NOMO-1 (cell line): ENCODE measurements around the gene GNL1.
A peak's percentile ranks its signal among the peaks of the same experiment; 100 is the strongest.

ENCODE experiments used
- DNase-seq, 2 experiments: peaks; one replicate each; lab custom pipeline; 2025; ENCODE audit not compliant: unreplicated experiment in 2 of 2; lab: John Stamatoyannopoulos, UW

Gene GNL1, protein sequence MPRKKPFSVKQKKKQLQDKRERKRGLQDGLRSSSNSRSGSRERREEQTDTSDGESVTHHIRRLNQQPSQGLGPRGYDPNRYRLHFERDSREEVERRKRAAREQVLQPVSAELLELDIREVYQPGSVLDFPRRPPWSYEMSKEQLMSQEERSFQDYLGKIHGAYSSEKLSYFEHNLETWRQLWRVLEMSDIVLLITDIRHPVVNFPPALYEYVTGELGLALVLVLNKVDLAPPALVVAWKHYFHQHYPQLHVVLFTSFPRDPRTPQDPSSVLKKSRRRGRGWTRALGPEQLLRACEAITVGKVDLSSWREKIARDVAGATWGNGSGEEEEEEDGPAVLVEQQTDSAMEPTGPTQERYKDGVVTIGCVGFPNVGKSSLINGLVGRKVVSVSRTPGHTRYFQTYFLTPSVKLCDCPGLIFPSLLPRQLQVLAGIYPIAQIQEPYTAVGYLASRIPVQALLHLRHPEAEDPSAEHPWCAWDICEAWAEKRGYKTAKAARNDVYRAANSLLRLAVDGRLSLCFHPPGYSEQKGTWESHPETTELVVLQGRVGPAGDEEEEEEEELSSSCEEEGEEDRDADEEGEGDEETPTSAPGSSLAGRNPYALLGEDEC

DNA sequence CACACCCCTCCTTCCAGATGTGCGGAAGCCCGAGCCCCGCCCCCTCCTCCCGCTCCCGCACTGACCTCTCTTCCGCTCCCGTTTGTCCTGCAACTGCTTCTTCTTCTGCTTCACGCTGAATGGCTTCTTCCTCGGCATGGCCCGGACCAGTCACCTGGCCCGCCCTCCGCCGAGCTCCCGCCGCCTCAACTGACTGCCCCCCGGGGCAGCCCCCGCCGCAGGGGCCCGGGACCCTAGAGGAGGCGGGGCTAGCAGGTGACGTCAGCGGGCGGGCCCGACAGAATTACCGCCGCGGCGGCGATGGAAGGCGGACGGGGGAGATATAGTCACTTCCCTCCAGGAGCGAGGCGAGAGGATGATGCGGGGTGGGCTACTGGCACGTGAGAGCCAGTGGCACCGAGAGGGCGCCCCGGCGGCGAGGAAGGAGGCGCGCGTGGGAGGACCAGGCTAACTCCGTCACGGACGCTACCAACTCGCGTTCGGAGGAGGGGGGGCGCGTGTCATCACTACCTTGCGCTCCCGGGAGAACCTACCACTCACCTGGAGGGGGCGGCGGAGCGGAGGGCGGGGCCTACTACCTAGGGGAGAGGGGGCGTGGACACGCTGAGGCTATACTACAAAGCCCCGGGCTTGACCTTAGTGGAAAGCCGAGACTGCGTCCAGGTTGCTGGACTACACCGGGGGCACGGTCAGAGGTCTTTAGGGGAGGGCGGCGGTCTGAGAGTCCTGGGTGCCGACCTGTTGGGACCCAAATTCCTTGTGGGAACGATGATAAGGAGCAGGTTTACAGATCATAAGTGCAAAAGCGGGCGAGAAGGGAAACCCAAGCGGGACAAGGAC, at the start of gene GNL1:
TSS of gene GNL1 (minus strand) at position 424 of the 840 bp plus-strand sequence. CDS start at position 138, 286 bp downstream.
- DNase-seq = peak; percentile 84 to 87

DNA sequence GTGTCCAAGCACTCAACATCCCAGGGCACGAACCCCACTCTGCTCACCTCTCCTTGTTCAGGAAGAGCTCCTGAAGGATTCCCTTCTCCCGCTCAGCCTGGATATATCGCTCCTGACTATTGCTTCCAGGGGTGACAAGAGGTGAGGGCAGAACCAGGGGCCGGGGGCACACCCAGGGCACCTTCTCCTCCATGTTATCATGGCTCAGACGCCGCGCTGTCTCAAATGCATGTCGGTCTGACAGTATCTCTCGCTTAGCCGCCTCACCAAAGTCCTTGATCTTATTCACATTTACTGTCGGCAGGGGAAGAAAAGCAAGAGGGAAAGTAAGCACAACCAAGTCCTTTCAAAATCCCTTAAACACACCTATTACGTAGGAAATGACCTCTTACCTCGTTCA, 47.7 kb upstream of the GNL1 start:
- no peak for DNase-seq

DNA sequence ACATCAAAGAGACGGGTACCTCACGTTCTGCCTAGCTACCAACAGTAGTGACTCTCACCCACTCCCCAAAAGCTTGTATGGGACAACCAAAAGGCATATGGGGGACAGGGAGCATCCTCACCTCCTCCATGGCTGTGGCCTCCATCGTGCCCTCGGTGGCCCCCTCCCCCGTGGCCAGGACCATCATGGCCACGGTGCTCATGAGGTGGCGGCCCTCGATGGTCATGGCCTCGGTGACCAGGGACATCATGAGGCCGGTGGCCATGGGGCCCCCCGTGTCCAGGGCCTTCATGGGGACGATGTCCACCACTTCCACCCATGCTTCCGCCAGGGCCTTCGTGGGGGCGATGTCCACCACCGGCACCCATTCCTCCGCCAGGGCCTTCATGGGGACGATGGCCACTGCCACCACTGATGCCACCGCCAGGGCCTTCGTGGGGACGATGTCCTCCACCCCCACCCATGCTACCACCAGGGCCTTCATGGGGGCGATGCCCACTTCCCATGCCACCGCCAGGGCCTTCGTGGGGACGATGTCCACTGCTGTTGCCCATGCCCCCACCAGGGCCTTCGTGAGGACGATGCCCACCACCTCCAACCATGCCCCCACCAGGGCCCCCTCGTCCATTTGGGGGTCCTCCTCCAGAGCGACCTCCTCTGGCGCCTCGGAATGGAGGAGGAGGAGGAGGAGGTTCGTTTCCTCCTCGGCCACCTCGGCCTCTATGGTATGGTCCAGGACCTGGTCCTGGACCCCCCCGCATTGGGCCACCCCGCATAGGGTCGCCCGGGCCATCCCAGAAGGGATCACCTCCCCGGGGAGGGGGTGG, 45.7 kb upstream of the GNL1 start:
- no peak for DNase-seq

DNA sequence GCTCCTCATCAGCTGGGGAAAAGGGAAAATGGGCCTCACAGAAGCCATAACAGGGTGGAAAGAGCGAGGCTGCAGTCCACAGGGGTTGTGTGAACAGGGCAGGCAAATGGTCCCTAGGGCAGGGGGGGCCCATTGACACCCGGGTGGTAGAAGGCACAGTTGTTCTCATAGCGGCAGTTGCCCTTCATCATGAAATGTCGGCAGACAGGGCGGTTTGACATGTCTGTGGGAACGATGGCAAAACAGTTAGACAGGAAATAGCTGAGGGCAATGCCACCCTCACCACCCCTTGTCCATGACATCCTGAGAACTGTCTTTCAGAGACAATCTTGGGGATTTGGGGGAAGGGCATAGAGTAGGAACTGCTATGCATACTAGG, 45.1 kb upstream of the GNL1 start:
- no peak for DNase-seq

DNA sequence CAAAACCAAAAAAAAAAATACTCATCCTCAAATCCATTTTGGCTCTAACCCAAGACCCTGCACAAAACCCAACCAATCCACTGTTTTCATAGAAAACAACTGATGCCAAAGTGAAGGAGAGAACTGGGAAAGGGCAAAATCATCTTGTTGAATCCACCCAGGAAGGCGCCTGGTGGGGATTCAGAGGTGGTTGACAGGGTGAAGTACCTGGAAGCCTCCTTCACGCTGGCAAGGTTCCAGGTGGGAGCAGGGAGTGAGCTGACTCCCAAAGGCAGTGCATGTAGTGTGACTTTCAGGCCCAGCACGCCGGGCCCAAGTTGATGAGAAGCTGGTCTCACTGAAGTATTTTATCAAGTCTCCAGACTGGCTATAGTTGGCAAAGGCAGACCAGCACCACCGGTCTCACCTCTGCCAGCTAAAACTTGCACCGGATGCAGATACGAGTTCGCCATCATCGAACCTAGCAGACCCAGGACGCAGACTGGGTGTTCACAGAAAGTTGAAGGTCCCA, 44.2 kb upstream of the GNL1 start:
- no peak for DNase-seq

DNA sequence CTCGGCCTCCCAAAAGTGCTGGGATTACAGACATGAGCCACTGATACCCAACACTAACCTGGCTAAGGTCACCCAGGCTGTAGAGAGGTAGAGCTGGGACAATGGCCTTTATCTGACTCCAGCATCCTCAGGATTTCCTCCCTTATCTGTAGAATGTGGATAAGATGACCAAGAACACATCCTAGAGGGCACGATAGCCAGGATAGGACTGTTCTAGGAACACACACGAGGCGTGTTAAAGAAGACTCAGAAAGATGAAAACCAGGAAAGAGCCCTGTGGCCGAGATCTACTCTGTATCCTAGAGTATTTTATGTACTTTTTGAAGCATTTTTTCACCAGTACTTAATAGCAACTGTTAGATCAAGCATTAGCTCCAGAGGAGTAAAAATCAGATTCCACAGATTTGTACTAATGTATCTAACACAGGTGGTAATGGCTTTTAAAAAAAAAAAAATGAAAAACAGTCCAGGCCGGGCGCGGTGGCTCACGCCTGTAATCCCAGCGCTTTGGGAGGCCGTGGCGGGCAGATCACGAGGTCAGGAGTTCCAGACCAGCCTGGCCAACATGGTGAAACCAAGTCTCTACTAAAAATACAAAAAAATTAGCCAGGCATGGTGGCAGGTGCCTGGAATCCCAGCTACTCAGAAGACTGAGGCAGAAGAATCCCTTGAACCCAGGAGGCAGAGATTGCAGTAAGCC, 43.5 kb upstream of the GNL1 start:
- DNase-seq = no peak

DNA sequence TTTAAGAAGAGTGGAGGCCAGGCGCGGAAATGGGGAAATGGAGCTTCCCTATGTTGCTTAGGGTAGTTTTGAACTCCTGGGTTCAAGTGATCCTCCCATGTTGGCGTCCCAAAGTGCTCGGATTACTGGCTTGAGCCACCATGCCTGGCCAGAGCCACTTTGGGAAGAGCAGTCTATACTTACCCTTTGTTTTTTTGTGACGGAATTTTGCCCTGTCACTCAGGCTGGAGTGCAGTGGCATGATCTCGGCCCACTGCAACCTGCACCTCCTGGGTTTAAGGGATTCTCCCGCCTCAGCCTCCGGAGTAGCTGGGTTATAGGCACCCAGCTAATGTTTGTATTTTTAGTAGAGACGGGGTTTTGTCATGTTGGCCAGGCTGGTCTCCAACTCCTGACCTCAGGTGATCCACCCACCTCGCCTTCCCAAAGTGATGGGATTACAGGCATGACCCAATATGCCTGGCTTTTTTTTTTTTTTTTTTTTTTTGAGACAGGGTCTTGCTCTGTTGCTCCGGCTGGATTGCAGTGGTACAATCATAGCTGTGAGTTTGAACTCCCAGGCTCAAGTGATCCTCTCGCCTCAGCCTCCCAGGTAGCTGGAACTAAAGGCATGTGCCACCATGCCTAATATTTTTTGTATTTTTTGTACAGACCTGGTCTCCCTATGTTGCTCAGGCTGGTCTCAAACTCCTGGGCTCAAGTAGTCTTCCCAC, 42.8 kb upstream of the GNL1 start:
- no peak for DNase-seq

DNA sequence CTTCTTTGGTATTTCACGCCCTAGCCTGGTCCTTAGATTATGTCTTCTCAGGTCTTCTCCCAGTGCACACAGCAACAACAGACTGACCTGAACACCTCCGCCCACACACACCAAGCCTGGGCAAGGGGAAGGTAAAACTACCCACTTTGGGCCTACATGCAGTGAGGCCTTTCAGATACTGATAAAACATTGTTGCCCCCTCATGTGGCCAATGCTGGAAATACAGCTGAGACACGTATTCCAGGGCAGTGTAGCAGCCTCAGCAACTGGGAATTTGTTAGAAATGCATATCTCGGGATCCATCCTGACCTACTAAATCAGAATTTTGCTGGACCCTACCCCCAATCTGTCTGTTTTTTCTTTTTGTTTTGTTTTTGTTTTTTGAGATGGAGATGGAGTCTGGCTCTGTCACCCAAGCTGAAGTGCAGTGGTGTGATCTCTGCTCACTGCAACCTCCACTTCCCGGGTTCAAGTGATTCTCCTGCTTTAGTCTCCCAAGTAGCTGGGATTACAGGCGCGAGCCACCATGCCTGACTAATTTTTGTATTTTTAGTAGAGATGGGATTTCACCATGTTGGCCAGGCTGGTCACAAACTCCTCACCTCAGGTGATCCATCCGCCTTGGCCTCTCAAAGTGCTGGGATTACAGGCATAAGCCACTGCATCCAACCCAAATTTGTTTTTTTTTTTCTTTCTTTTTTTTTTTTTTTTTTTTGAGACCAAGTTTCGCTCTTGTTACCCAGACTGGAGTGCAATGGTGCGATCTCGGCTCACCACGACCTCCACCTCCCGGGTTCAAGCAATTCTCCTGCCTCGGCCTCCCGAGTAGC, 41.2 kb upstream of the GNL1 start:
- DNase-seq = peak; percentile 34 to 55

DNA sequence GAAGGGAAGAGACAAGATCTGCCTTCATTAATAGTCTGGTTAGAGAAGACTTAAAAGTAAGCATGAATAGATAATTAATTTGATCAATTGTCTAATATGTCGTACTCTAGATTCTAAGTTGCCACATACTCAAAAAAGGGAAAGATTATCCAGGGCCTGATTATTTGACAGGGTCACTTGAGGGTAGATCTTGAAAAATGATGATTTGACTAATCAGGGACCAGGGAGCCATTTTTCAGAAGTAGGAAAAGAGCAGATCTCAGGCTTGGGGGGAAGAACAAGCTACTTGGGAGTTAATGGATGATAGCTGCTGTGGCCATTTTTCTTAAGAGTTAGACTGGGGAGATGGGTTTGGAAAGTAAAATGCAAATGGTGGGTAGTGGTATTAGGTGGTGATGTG, 36.0 kb upstream of the GNL1 start:
- no peak for DNase-seq

DNA sequence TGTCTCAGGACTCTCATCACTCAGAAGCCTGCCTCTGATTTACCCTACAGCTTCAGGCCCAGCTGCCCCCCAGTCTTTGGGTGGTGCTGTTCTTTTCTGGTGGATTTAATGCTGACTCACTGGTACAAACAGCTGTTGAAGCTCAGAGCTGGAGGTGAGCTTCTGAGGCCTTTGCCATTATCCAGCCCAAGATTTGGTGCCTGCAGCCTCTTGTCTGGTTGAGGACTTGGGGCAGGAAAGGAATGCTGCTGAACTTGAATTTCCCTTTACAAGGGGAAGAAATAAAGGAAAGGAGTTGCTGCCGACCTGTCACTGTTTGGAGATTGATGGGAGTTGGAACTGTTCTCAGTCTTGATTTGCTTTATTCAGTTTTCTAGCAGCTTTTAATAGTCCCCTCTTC, 34.7 kb upstream of the GNL1 start:
- DNase-seq = no peak

DNA sequence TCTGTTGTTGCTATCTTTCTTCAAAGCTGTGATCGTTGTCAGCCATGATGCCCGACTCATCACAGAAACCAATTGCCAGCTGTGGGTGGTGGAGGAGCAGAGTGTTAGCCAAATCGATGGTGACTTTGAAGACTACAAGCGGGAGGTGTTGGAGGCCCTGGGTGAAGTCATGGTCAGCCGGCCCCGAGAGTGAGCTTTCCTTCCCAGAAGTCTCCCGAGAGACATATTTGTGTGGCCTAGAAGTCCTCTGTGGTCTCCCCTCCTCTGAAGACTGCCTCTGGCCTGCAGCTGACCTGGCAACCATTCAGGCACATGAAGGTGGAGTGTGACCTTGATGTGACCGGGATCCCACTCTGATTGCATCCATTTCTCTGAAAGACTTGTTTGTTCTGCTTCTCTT, 34.2 kb upstream of the GNL1 start:
- DNase-seq = no peak

DNA sequence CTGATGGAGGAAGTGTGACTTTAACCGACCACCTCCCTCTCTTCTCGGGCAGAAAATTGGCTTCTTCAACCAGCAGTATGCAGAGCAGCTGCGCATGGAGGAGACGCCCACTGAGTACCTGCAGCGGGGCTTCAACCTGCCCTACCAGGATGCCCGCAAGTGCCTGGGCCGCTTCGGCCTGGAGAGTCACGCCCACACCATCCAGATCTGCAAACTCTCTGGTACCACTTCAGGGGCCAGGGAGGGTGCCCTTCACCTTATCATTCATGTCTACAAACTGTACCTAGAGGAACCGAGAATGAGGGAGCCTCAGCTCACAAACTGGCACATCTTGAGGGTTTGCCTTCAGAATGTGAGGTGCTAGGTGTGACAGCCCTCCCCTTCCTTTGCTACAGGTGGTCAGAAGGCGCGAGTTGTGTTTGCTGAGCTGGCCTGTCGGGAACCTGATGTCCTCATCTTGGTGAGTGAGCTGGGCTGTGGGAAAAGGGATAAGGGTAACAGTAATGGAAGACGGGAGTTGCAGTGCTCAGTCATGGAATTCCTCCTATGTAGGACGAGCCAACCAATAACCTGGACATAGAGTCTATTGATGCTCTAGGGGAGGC, 33.6 kb upstream of the GNL1 start:
- no peak for DNase-seq

DNA sequence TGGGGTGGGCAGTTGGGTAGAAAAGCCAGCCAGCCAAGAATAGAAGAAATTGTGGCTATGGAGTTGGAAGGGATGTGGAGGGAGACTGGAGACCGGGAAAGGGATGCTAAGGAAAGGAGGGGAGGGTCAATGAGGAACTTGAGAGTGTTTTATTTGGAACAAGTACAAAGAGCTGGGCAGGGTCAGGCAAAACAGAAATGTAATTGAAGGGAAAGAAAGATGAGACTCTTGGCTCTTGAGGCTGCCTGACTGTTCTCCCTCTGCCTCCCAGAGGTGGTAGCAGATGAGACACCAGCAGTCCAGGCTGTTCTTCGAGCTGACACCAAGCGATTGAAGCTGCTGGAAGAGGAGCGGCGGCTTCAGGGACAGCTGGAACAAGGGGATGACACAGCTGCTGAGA, 27.6 kb upstream of the GNL1 start:
- DNase-seq = no peak

DNA sequence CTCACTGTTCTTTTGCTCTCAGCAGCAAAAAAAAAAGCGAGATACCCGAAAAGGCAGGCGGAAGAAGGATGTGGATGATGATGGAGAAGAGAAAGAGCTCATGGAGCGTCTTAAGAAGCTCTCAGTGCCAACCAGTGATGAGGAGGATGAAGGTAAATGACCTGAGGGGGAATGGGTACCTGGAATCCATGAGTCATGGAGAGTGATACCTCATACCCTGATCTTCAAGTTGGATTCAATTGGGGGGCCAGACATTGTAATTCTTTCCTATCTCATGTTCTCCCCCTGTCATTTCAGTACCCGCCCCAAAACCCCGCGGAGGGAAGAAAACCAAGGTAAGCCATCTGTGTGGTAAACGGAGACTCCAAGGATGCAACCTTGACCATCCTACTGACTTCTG, 21.8 kb upstream of the GNL1 start:
- DNase-seq = no peak

DNA sequence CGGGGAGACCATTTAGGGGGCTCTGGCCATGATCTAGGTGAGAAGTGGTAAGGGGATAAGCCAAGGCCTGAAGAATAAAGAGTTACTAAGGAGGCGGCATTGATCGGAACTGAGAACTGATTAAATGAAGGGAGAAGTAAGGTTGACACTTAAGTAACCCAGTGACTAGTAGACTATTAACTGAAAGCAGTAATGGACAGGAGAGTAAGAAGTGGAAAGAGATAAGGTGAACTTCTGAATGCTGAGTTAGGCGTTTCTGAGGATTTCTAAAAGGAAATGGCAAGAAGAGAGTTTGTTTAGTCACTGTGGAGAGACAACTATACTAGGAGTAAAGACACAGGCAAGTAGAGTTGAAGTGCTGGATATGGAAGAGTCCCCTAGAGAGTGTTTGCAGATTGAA, 16.8 kb upstream of the GNL1 start:
- no peak for DNase-seq

DNA sequence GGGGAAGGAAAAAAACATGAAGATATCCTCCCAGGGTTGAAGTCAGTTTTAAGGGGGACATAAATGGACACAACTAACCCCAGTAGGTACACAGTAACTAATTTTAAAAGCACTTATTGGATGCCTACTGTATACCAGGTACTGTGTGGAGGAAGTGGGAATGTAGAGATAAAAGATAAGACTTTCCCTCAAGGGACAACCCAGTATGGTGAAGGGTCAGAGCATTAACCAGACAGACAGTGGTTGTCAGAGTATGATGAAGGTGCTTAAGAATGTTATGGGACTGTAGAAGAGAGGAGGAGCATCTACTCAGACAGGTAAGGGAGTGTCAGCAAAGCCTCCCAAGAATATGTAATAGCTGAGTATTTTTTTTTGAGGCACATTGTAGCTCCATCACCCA, 15.9 kb upstream of the GNL1 start:
- no peak for DNase-seq

DNA sequence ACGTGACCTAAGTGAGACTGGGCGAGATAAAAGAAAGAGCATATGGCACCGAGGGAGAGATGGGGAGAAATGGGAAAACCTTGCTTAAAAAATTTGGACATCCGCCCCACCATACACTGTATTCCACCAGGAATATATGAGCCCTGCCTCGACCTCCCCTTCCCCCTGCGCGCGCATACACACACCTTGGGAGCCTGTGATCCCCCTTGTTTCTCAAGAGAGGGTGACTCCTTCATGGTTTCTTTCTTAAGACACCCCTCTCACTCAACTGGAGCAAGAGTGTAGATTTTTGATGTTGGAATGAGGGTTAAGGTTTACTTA, 15.4 kb upstream of the GNL1 start:
- no peak for DNase-seq

DNA sequence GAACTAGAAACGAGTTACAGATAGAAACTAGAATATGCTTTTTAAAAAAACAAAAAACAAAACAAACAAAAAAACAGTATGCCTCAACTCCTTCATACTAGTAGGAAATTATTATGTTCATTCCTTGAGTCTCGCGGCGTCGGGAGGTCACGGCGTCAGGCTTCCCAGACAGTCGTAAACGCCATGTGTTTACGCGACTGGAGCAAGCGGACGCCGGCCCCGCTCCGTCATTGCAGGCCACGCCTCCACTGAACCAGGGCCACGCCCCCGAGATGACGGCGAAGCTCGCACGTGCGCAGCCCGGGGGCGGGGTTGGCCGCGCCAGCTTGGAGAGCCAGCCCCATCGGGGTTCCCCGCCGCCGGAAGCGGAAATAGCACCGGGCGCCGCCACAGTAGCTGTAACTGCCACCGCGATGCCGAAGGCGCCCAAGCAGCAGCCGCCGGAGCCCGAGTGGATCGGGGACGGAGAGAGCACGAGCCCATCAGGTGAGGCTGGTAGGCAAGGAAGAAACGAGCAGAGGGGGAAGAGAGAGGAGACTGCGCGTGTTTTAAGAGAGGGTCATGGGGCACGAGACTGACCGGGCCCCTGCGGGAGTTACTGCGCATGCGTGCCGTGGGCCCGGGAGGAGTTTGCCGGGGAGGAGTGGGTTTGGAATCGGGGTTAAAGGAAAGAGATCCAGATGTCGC, 14.9 kb upstream of the GNL1 start, which contains the start of gene ABCF1:
TSS of gene ABCF1 (plus strand) at position 368 of the 687 bp plus-strand sequence. CDS start at position 414, 46 bp downstream.
- peak; percentile 95 to 98 for DNase-seq
